HepG2 (cell line): ENCODE measurements around the gene SMARCA2. TPM values are rescaled to one million over a fixed set of nuclear protein-coding genes. Genes with fewer than 3 reads are reported as not detected.

Experiments
- ATAC-seq: fragments of 200-7000 bp; cut with Tn5 transposase; 3 replicates; pipeline ENCODE4 v1.9.1; 2020; ENCODE audit warnings: mild to moderate bottlenecking, moderate library complexity
- BruUV-seq: library from RNA; stranded (reverse); fragments of 400-500 nt; replicated peaks from 2 replicates; lab custom pipeline; 2021; lab: Mats Ljungman, UMichigan
- CTCF ChIA-PET: fragments of 300-600 bp; formaldehyde crosslinking; extraction: SDS; loops from one replicate; lab custom pipeline; 2021; ENCODE audit warnings: low total read pairs, inconsistent platforms, low intra/inter-chr PET ratio; lab: Yijun Ruan, JAX
- POLR2A ChIA-PET: fragments of 350-600 bp; sonication (Branson Sonifier 250); formaldehyde crosslinking; loops from one replicate; lab custom pipeline; 2020; ENCODE audit warnings: antibody characterized with exemption, inconsistent platforms; lab: Yijun Ruan, JAX
- DNase-seq: peaks from one replicate; pipeline ENCODE4 v3.0.0-alpha.2; 2015; ENCODE audit warnings: low spot score
- FAIRE-seq: peaks from 3 replicates; lab custom pipeline; 2011; peaks lifted over from hg19 to GRCh38; lab: Jason Lieb, UNC
- H2AFZ ChIP-seq: one replicate; pipeline ENCODE4 v1.6.1; 2011; ENCODE audit warnings: low read length, inconsistent platforms
- H3K27ac ChIP-seq: fragments of 300-600 bp; 3 replicates; pipeline ENCODE4 v1.8.0; 2011; ENCODE audit warnings: mixed run types, mild to moderate bottlenecking, mixed read lengths, low read length, inconsistent platforms; ENCODE audit not compliant: insufficient read depth; ENCODE audit errors: extremely low read length
- H3K27me3 ChIP-seq, 2 experiments: fragments of 200-600 bp in 1 of 2; 2 replicates in 1 of 2; 3 replicates in 1 of 2; pipeline versions ENCODE4 v1.6.0 to v1.8.0; 2011; ENCODE audit warnings: low read length in 2 of 2, mild to moderate bottlenecking in 2 of 2, moderate library complexity in 2 of 2, inconsistent platforms in 1 of 2; ENCODE audit not compliant: insufficient read depth in 2 of 2, control insufficient read depth in 1 of 2
- H3K36me3 ChIP-seq, 2 experiments: fragments of 200-600 bp in 1 of 2; replicated peaks in 1 of 2; 2 replicates in 1 of 2; 3 replicates in 1 of 2; pipeline versions ENCODE4 v1.5.1 to v1.8.0; 2011; ENCODE audit warnings: low read length in 2 of 2, inconsistent platforms in 1 of 2; ENCODE audit not compliant: insufficient read depth in 2 of 2, control insufficient read depth in 1 of 2
- H3K4me1 ChIP-seq: 2 replicates; pipeline ENCODE4 v1.5.1; 2012; ENCODE audit warnings: low read length, inconsistent platforms; ENCODE audit not compliant: insufficient read depth
- H3K4me2 ChIP-seq: 2 replicates; pipeline ENCODE4 v1.6.0; 2011; ENCODE audit warnings: low read depth, low read length, inconsistent platforms
- H3K4me3 ChIP-seq, 3 experiments: fragments of 200-600 bp in 1 of 3; sonication (generic), shearing (Covaris generic) in 1 of 3; replicated peaks in 1 of 3; 2 replicates each; pipeline ENCODE4 v1.5.1; 2011 to 2016; ENCODE audit warnings: low read length in 3 of 3, inconsistent platforms in 2 of 3, low read depth in 2 of 3, mild to moderate bottlenecking in 2 of 3, control low read depth in 1 of 3, mixed read lengths in 1 of 3; ENCODE audit not compliant: insufficient read depth in 1 of 3
- H3K79me2 ChIP-seq: one replicate; pipeline ENCODE4 v1.6.1; 2011; ENCODE audit warnings: low read length, inconsistent platforms; ENCODE audit not compliant: insufficient read depth
- H3K9ac ChIP-seq: 2 replicates; pipeline ENCODE4 v1.6.0; 2011; ENCODE audit warnings: mild to moderate bottlenecking, low read depth, low read length, inconsistent platforms; ENCODE audit not compliant: insufficient read depth
- H3K9me3 ChIP-seq: 2 replicates; pipeline ENCODE4 v1.5.1; 2012; ENCODE audit warnings: mild to moderate bottlenecking, low read length
- H4K20me1 ChIP-seq: 2 replicates; pipeline ENCODE4 v1.6.0; 2011; ENCODE audit warnings: inconsistent platforms, mild to moderate bottlenecking, low read length, moderate library complexity; ENCODE audit not compliant: insufficient read depth
- GFI1 ChIP-seq: sonication (generic); formaldehyde crosslinking; IDR thresholded peaks from 2 replicates; pipeline ENCODE4 v1.5.0; 2020; ENCODE audit warnings: missing genetic modification reagents, mild to moderate bottlenecking, borderline replicate concordance
- NFYC ChIP-seq: IDR thresholded peaks from 2 replicates; pipeline ENCODE4 v1.6.1; 2016; ENCODE audit warnings: missing genetic modification reagents, missing compliant biosample characterization
- NKX3-1 ChIP-seq: sonication (generic); formaldehyde crosslinking; IDR thresholded peaks from 2 replicates; pipeline ENCODE4 v1.5.0; 2020; ENCODE audit warnings: missing genetic modification reagents
- PHF5A ChIP-seq: IDR thresholded peaks from one replicate; pipeline ENCODE4 v1.6.1; 2018; ENCODE audit warnings: low read depth, missing genetic modification reagents; ENCODE audit not compliant: unreplicated experiment
- SOX13 ChIP-seq, 3 experiments: fragments of 450-650 bp in 1 of 3; sonication (generic) in 1 of 3; formaldehyde crosslinking in 1 of 3; IDR thresholded peaks in 2 of 3; conservative IDR thresholded peaks in 1 of 3; 2 replicates each; pipeline versions ENCODE4 v1.5.0 to v1.6.1; 2016 to 2020; ENCODE audit warnings: antibody characterized with exemption in 1 of 3, mild to moderate bottlenecking in 1 of 3, missing compliant biosample characterization in 1 of 3, missing genetic modification reagents in 1 of 3, moderate library complexity in 1 of 3
- ZNF747 ChIP-seq: sonication (generic); formaldehyde crosslinking; IDR thresholded peaks from 2 replicates; pipeline ENCODE4 v1.8.1; 2023; ENCODE audit warnings: missing genetic modification reagents, mild to moderate bottlenecking, borderline replicate concordance
- WGBS: methylation state at CpG from one replicate; pipeline ENCODE4 v1.1.6; 2017; ENCODE audit warnings: low lambda C conversion rate; 5-methylcytosine and 5-hydroxymethylcytosine counted together
- in situ Hi-C: cut with HindIII; loops from 2 replicates; pipeline ENCODE4 v1.10.0; 2017; ENCODE audit warnings: low pct_unique_long_range_greater_than_20kb; ENCODE audit not compliant: extremely low pct_ligation_motif_present
- intact Hi-C: fragments of 100-400 bp; cut with micrococcal nuclease; formaldehyde crosslinking; loops from one replicate; pipeline ENCODE4 v1.10.0; 2022; ENCODE audit not compliant: unreplicated experiment
- polyA plus RNA-seq, 8 experiments: library from polyadenylated mRNA; depleted of rRNA in 3 of 8; stranded (reverse) in 7 of 8; unstranded in 1 of 8; fragments of >200 nt; fragmentation: Illumina TruSeq in 4 of 8; extraction: Trizol in 4 of 8; gene quantifications; 2 replicates each; pipeline versions ENCODE4 v1.2.1 to v1.2.3, GENCODE V29; 2011 to 2016; ENCODE audit warnings: low read depth in 4 of 8, missing spikeins in 1 of 8, mixed read lengths in 1 of 8; ENCODE audit not compliant: insufficient read depth in 1 of 8
- total RNA-seq, 5 experiments: library from RNA; depleted of rRNA; stranded (reverse); fragments of >200 nt; fragmentation: Illumina TruSeq; extraction: Trizol; gene quantifications; 2 replicates each; pipeline ENCODE4 v1.2.3, GENCODE V29; 2016; ENCODE audit warnings: low read depth in 1 of 5
- TF ChIP-seq, protein P1 (sequence below): sonication (generic); formaldehyde crosslinking; IDR thresholded peaks from 2 replicates; pipeline ENCODE4 v1.4.0; 2020; ENCODE audit warnings: mild to moderate bottlenecking, missing genetic modification reagents

SMARCA2 gene
- total and polyA plus RNA-seq, 2 of the 13 experiments (the other 11 are each of a cell fraction or from before 2014, with no cell fraction given) = 22.5 to 23.7 TPM

DNA sequence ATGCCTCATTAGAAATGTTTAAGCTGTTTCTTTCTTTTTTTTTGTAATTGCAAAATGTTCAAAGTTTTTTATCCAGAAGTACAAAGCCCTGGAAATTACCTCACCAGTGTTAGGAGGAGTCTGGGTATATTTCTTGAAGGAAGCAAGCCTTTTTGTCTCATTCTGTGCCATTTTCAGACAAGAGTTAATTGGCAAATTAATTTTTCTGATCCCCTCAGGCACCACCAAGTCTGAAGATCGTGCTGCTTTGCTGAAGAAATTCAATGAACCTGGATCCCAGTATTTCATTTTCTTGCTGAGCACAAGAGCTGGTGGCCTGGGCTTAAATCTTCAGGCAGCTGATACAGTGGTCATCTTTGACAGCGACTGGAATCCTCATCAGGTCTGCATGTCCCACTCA lies 94.9 kb downstream of the SMARCA2 start:
- Histone ChIP-seq H3K4me1 (no peaks in the 10 kb centered on the region), H2AFZ (no peak overlapping the region), H4K20me1 (no peaks in the 10 kb centered on the region; the same call in 1 of the 2 replicates), H3K27ac (no peak overlapping the region), H3K4me2 (no peak overlapping the region), H3K9me3 (no peaks in the 10 kb centered on the region), H3K27me3 (no peaks in the 10 kb centered on the region), H3K4me3 (no peak overlapping the region), H3K9ac (no peak overlapping the region), H3K79me2 (no peaks in the 10 kb centered on the region), H3K36me3 (peaks cover 1 to 10% of the 10 kb centered on the region in 2 experiments; a peak in 3 of 5 replicates)
- in situ Hi-C loops = no loop called here
- ChIA-PET POLR2A (no interaction called here), CTCF (no interaction called here)
- TF ChIP-seq, protein P1, sequence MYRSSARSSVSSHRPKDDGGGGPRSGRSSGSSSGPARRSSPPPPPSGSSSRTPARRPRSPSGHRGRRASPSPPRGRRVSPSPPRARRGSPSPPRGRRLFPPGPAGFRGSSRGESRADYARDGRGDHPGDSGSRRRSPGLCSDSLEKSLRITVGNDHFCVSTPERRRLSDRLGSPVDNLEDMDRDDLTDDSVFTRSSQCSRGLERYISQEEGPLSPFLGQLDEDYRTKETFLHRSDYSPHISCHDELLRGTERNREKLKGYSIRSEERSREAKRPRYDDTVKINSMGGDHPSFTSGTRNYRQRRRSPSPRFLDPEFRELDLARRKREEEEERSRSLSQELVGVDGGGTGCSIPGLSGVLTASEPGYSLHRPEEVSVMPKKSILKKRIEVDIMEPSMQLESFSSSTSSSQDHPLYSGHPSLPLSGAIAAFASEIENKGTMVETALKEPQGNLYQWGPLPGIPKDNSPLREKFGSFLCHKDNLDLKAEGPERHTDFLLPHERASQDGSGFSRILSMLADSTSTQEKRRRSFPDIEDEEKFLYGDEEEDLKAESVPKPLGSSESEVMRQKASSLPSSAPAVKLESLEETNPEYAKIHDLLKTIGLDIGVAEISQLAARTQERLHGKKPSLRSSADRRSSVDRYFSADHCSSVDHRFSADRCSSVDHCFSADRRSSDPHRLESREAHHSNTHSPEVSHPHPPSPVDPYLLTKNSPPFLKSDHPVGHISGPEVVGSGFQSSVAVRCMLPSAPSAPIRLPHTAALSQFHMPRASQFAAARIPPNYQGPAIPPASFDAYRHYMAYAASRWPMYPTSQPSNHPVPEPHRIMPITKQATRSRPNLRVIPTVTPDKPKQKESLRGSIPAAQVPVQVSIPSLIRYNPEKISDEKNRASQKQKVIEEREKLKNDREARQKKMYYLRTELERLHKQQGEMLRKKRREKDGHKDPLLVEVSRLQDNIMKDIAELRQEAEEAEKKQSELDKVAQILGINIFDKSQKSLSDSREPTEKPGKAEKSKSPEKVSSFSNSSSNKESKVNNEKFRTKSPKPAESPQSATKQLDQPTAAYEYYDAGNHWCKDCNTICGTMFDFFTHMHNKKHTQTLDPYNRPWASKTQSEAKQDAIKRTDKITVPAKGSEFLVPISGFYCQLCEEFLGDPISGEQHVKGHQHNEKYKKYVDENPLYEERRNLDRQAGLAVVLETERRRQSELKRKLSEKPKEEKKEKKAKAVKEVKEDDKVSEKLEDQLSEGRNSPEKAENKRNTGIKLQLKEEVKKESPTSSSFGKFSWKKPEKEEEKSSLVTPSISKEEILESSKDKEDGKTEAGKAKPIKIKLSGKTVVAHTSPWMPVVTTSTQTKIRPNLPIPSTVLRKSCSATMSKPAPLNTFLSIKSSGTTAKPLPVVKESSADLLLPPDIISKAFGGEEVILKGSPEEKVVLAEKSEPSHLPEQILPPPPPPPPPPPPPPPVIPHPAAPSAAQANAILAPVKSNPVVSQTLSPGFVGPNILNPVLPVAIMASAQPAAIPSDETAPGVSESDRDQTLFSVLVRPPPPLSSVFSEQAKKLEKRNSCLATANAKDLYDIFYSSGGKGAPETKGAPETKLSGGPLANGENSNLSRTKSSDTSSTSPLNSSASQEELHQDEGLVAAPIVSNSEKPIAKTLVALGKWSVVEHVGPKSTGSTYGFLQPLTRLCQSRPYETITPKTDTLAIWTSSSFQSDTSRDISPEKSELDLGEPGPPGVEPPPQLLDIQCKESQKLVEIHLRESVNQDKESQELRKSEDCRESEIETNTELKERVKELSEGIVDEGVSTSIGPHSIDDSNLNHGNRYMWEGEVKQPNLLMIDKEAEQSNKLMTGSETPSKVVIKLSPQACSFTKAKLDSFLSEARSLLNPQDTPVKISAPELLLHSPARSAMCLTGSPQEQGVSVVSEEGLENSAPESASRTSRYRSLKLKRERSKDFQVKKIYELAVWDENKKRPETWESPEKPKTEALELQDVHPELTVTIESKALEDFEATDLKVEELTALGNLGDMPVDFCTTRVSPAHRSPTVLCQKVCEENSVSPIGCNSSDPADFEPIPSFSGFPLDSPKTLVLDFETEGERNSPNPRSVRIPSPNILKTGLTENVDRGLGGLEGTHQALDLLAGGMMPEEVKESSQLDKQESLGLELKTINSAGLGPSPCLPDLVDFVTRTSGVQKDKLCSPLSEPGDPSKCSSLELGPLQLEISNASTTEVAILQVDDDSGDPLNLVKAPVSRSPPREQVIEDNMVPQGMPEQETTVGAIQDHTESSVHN (CRISPR knock-in tag) = no peak
- TF ChIP-seq PHF5A (CRISPR knock-in tag) = no peak
- TF ChIP-seq NFYC (CRISPR knock-in tag) = no peak
- TF ChIP-seq ZNF747 (CRISPR knock-in tag) = no peak
- TF ChIP-seq GFI1 (CRISPR knock-in tag) = no peak
- TF ChIP-seq SOX13 (IDR thresholded peaks at IDR 0.05) = no peak
- TF ChIP-seq SOX13 (CRISPR knock-in tag; conservative IDR thresholded peaks at IDR 0.05 in 1 of 2, IDR thresholded peaks at IDR 0.05 in 1 of 2) = no peak
- no peak for TF ChIP-seq NKX3-1 (CRISPR knock-in tag)
- BruUV-seq = no TSS peak
- 76% methylated on average over 2 of the region's 2 CpGs for WGBS
- intact Hi-C loops = no loop called here
- ATAC-seq = no peak
- FAIRE-seq = no peak
- DNase-seq = no peak
